Cardiac muscle cell (in vitro differentiated cells and primary cell): ENCODE data around the gene DRG2. TPM values are rescaled to one million over a fixed set of nuclear protein-coding genes. Genes with fewer than 3 reads are reported as not detected.

Experiments used
- DNase-seq, 2 donors: peaks; one replicate each; pipeline versions ENCODE4 v3.0.0 to v3.0.0-alpha.2; 2010 to 2017; ENCODE audit warnings: low read depth in 1 of 2, low spot score in 1 of 2
- H3K27ac ChIP-seq: fragments of 200-600 bp; sonication (generic); 2 replicates; pipeline ENCODE4 v1.5.1; 2016
- H3K27me3 ChIP-seq: fragments of 200-600 bp; sonication (generic); 2 replicates; pipeline ENCODE4 v1.6.0; 2016; ENCODE audit warnings: control low read depth
- H3K36me3 ChIP-seq: fragments of 200-600 bp; sonication (generic); 2 replicates; pipeline ENCODE4 v1.5.1; 2016; ENCODE audit warnings: control low read depth
- H3K4me1 ChIP-seq: fragments of 200-600 bp; sonication (generic); 2 replicates; pipeline ENCODE4 v1.8.1; 2017; ENCODE audit warnings: low read depth, mild to moderate bottlenecking, mixed run types
- H3K4me3 ChIP-seq: fragments of 200-600 bp; sonication (generic); 2 replicates; pipeline ENCODE4 v1.5.1; 2016; ENCODE audit warnings: mild to moderate bottlenecking
- H3K9me3 ChIP-seq: fragments of 200-600 bp; sonication (generic); 2 replicates; pipeline ENCODE4 v1.5.1; 2017; ENCODE audit warnings: low read depth, mild to moderate bottlenecking, control low read depth
- polyA plus RNA-seq: library from polyadenylated mRNA; unstranded; fragments of >200 nt; fragmentation: Nextera tagmentation; extraction: Ambion mirVana; gene quantifications from 2 replicates; pipeline ENCODE4 v1.2.1, GENCODE V29; 2016
- total RNA-seq: library from RNA; depleted of rRNA; stranded (reverse); fragments of >200 nt; gene quantifications from 2 replicates; pipeline ENCODE4 v1.2.3, GENCODE V29; 2016
- TF ChIP-seq, protein P1 (sequence below): IDR thresholded peaks from 2 replicates; pipeline ENCODE4 v1.5.1; 2012; ENCODE audit warnings: low read depth, mild to moderate bottlenecking, low read length

DRG2 gene
- total and polyA plus RNA-seq, 2 experiments from 2014 or later: 49.5 to 49.7 TPM

DNA sequence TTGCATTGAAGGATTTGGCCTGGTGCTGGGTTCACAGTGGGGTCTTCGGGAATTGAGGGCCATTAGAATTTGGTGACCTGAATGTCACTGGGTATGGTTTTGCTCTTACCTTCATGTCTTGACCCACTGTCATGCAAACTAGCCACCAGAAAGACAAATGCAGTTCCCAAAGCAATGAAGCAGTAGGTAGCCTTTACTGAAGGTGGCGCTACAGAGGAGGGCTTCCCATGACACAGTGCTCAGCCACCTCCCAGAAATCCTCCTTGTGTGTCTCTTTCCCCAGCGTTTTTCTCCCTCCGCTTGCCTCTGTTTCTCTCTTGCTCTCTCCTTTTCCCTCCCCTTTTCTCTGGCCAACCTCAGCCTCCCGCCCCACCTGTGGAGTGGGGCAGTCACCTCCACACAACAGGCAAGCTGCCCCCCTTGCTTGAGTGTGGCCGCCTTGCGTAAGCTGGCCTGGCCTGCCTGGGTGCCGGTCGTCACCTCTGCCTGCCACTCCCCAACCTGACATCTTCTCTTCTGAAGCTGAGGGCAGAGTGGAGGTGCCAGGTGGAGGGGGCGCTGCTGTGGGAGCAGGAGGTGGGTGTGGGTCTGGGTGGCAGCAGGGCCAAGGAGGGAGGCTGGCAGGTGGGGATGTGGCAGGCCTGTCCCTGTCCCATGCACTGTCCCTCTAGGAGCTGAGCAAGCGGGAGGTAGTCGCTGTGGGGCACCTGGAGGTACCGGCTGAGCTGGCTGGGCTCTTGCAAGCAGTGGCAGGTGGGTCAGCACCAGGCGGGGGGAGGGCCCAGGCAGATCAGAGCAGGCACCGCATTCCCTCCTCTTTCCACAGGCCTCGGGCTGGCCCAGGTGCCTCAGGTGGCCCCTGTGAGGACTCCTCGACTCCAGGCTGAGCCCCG lies 55.5 kb downstream of the DRG2 start:
- Histone ChIP-seq H3K36me3 (no peaks in the 10 kb centered on the region), H3K27me3 (no peaks in the 10 kb centered on the region), H3K4me1 (no peaks in the 10 kb centered on the region), H3K27ac (no peak overlapping the region), H3K4me3 (no peak overlapping the region), H3K9me3 (no peaks in the 10 kb centered on the region)
- DNase-seq: peak; percentile 25 to 41
- TF ChIP-seq, protein P1, sequence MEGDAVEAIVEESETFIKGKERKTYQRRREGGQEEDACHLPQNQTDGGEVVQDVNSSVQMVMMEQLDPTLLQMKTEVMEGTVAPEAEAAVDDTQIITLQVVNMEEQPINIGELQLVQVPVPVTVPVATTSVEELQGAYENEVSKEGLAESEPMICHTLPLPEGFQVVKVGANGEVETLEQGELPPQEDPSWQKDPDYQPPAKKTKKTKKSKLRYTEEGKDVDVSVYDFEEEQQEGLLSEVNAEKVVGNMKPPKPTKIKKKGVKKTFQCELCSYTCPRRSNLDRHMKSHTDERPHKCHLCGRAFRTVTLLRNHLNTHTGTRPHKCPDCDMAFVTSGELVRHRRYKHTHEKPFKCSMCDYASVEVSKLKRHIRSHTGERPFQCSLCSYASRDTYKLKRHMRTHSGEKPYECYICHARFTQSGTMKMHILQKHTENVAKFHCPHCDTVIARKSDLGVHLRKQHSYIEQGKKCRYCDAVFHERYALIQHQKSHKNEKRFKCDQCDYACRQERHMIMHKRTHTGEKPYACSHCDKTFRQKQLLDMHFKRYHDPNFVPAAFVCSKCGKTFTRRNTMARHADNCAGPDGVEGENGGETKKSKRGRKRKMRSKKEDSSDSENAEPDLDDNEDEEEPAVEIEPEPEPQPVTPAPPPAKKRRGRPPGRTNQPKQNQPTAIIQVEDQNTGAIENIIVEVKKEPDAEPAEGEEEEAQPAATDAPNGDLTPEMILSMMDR: peak; percentile 47

DNA sequence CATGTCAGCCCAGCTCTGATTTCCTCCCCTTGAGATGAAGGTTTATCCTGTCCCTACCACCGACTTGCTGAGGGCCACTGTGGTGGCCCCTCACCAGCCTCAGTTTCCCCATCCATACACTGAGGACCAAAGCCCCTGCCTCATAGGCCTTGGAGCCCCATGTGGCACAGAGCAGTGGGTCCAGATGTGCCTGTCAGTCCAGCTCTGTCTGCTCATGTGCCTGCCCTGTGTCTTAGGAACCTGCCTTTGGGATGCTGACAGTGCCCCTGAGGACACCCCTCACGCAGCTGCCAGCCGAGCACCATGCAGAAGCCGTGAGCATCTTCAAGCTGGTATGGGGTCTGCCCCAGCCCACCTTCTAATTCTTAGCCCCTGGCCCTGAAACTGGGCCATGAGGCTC lies 56.5 kb downstream of the DRG2 start:
- TF ChIP-seq, protein P1: no peak
- no peaks in the 10 kb centered on the region for H3K4me1 ChIP-seq
- H3K27ac ChIP-seq: no peak overlapping the region
- no peak for DNase-seq
- H3K36me3 ChIP-seq: no peaks in the 10 kb centered on the region
- H3K27me3 ChIP-seq: no peaks in the 10 kb centered on the region
- no peaks in the 10 kb centered on the region for H3K9me3 ChIP-seq
- H3K4me3 ChIP-seq: no peak overlapping the region

DNA sequence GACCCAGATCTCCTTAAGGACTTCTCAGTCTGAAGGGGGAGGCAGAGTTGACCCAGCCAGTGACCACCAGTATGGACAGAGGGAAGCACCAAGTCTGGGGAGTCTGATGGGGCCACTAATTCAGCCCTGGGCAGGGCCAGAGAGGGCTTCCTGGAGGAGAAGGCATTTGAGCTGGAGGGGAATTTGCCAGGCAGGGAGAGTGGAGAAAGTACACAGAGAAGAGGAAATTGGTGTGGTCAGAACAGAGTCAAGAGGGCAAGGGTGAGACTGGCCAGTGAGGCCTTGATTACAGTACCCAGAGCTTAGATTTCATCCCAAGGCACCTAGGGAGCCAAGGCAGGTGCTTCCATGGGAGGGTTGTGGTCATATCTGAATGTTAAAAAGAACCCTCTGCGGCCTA lies 57.1 kb downstream of the DRG2 start:
- H3K36me3 ChIP-seq: no peaks in the 10 kb centered on the region
- DNase-seq: no peak
- no peaks in the 10 kb centered on the region for H3K4me1 ChIP-seq

DNA sequence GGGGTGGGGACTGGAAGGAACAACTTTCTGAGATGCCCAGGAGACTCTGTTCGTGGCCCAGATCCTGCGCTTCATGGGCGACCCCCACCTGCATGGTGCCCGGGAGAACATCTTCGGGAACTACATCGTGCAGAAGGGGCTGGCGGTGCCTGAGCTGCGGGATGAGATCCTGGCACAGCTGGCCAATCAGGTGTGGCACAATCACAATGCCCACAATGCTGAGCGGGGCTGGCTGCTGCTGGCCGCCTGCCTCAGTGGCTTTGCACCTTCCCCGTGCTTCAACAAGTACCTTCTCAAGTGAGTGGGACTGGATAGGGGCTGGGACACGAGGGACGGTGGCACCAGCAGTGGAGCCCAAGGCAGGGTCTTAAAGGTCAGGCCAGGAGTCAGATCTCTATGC lies 58.1 kb downstream of the DRG2 start:
- Histone ChIP-seq H3K27me3 (no peaks in the 10 kb centered on the region), H3K27ac (no peak overlapping the region), H3K4me3 (no peak overlapping the region), H3K4me1 (no peaks in the 10 kb centered on the region), H3K9me3 (no peaks in the 10 kb centered on the region), H3K36me3 (no peaks in the 10 kb centered on the region)
- no peak for DNase-seq
- TF ChIP-seq, protein P1: no peak

More for the DNA sequence above, 57.1 kb downstream of the DRG2 start:
- no peaks in the 10 kb centered on the region for H3K9me3 ChIP-seq
- TF ChIP-seq, protein P1: no peak
- no peak overlapping the region for H3K4me3 ChIP-seq
- H3K27me3 ChIP-seq: no peaks in the 10 kb centered on the region
- H3K27ac ChIP-seq: no peak overlapping the region

DNA sequence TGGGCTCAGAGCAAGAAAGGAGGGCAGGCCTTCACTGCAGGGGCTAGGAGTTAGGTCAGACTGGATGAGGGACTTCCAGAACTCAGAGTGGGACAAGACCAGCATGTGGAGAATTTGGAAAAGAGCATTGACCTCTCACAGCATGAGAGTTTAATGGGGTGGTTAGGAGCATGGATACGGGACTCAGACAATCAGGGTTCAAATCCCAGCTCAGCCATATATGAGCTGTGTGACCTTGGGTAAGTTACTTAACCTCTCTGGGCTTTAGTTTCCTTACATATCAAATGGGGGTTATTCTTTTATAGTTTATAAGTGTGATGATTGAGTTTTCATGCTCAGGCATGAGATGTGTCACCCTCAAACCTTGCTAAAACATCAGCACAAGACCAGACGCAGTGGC lies 58.5 kb downstream of the DRG2 start:
- no peak for DNase-seq
- no peaks in the 10 kb centered on the region for H3K4me1 ChIP-seq
- no peaks in the 10 kb centered on the region for H3K36me3 ChIP-seq
- H3K27ac ChIP-seq: no peak overlapping the region
- no peak overlapping the region for H3K4me3 ChIP-seq
- TF ChIP-seq, protein P1: no peak
- H3K27me3 ChIP-seq: no peaks in the 10 kb centered on the region
- H3K9me3 ChIP-seq: no peaks in the 10 kb centered on the region
